Esophagus muscularis mucosa (tissue), 3 donors: ENCODE data around the gene HLCS.

Source experiments
- CTCF ChIP-seq, 3 experiments: fragments of 200-600 bp in 2 of 3; fragments of 450-650 bp in 1 of 3; sonication (generic) in 2 of 3; IDR thresholded peaks; one replicate each; pipeline ENCODE4 v1.5.1; 2017 to 2019; ENCODE audit warnings: antibody characterized with exemption in 3 of 3, mild to moderate bottlenecking in 2 of 3, moderate library complexity in 1 of 3
- POLR2AphosphoS5 ChIP-seq, 2 donors: sonication (generic); formaldehyde crosslinking; IDR thresholded peaks; one replicate each; pipeline ENCODE4 v1.6.1; 2017; ENCODE audit warnings: antibody characterized with exemption in 2 of 2

GRCh38 chr21:36749935-36750575 is 216.4 kb downstream of the HLCS start:
- no peak for TF ChIP-seq CTCF (IDR thresholded peaks at IDR 0.05)
- TF ChIP-seq POLR2AphosphoS5 (IDR thresholded peaks at IDR 0.05), result peak; percentile 23 to 43
